ENCODE data around the gene RNASE13.

- TF ChIP-seq, protein P1, sequence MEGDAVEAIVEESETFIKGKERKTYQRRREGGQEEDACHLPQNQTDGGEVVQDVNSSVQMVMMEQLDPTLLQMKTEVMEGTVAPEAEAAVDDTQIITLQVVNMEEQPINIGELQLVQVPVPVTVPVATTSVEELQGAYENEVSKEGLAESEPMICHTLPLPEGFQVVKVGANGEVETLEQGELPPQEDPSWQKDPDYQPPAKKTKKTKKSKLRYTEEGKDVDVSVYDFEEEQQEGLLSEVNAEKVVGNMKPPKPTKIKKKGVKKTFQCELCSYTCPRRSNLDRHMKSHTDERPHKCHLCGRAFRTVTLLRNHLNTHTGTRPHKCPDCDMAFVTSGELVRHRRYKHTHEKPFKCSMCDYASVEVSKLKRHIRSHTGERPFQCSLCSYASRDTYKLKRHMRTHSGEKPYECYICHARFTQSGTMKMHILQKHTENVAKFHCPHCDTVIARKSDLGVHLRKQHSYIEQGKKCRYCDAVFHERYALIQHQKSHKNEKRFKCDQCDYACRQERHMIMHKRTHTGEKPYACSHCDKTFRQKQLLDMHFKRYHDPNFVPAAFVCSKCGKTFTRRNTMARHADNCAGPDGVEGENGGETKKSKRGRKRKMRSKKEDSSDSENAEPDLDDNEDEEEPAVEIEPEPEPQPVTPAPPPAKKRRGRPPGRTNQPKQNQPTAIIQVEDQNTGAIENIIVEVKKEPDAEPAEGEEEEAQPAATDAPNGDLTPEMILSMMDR (conservative IDR thresholded peaks at IDR 0.05; ENCODE audit: low read depth, low read length): no peak
- TF ChIP-seq BHLHE40 (IDR thresholded peaks at IDR 0.05; ENCODE audit: low read depth, low read length) (no peak), RFX5 (IDR thresholded peaks at IDR 0.05; ENCODE audit: low read depth, low read length) (no peak), POLR2A (IDR thresholded peaks at IDR 0.05; ENCODE audit: low read depth, low read length) (no peak), FOS (IDR thresholded peaks at IDR 0.05; ENCODE audit: low read depth, low read length) (no peak), RAD21 (IDR thresholded peaks at IDR 0.05; ENCODE audit: low read length) (no peak), MAFK (IDR thresholded peaks at IDR 0.05; ENCODE audit: low read depth, low read length) (no peak), CEBPB (IDR thresholded peaks at IDR 0.05; ENCODE audit: low read depth, low read length) (no peak), SMC3 (IDR thresholded peaks at IDR 0.05; ENCODE audit: low read depth, low read length) (no peak), MXI1 (IDR thresholded peaks at IDR 0.05; ENCODE audit: borderline replicate concordance, low read depth, low read length) (no peak), MAZ (IDR thresholded peaks at IDR 0.05; ENCODE audit: borderline replicate concordance, low read depth, low read length) (no peak), USF2 (IDR thresholded peaks at IDR 0.05; ENCODE audit: low read depth, low read length) (no peak)
- TF ChIP-seq, protein P2, sequence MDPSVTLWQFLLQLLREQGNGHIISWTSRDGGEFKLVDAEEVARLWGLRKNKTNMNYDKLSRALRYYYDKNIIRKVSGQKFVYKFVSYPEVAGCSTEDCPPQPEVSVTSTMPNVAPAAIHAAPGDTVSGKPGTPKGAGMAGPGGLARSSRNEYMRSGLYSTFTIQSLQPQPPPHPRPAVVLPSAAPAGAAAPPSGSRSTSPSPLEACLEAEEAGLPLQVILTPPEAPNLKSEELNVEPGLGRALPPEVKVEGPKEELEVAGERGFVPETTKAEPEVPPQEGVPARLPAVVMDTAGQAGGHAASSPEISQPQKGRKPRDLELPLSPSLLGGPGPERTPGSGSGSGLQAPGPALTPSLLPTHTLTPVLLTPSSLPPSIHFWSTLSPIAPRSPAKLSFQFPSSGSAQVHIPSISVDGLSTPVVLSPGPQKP (IDR thresholded peaks at IDR 0.05; ENCODE audit: borderline replicate concordance, low read depth, low read length): no peak
Observed at GRCh38 chr14:21084396-21084795, 49.8 kb upstream of the RNASE13 start.

Data from IMR-90 (cell line).